HEK293T (cell line): Measurements from ENCODE around the gene PLXND1.

Experiments used
- CTCF ChIA-PET: fragments of 350-600 bp; formaldehyde crosslinking; extraction: SDS; loops from one replicate; lab custom pipeline; 2021; ENCODE audit warnings: antibody characterized with exemption, inconsistent platforms; lab: Yijun Ruan, JAX
- POLR2A ChIA-PET: fragments of 350-600 bp; formaldehyde crosslinking; extraction: SDS; loops from one replicate; lab custom pipeline; 2020; ENCODE audit warnings: antibody characterized with exemption, inconsistent platforms; lab: Yijun Ruan, JAX
- DNase-seq: peaks from one replicate; pipeline ENCODE4 v3.0.0; 2012; ENCODE audit warnings: mixed read lengths; ENCODE audit errors: extremely low spot score
- ARNT ChIP-seq: fragments of 450-650 bp; IDR thresholded peaks from 2 replicates; pipeline ENCODE4 v1.6.1; 2017; ENCODE audit warnings: mild to moderate bottlenecking
- BHLHE40 ChIP-seq: fragments of 450-650 bp; IDR thresholded peaks from 2 replicates; pipeline ENCODE4 v1.6.1; 2016; ENCODE audit warnings: mild to moderate bottlenecking, moderate library complexity, borderline replicate concordance
- CTBP1 ChIP-seq: fragments of 450-650 bp; IDR thresholded peaks from 2 replicates; pipeline ENCODE4 v1.6.1; 2016; ENCODE audit warnings: borderline replicate concordance
- ELF4 ChIP-seq: fragments of 450-650 bp; IDR thresholded peaks from 2 replicates; pipeline ENCODE4 v1.6.1; 2017; ENCODE audit warnings: antibody characterized with exemption
- FOXA1 ChIP-seq: fragments of 450-650 bp; IDR thresholded peaks from 2 replicates; pipeline ENCODE4 v1.6.1; 2016; ENCODE audit warnings: mild to moderate bottlenecking
- FOXK2 ChIP-seq: fragments of 450-650 bp; IDR thresholded peaks from 2 replicates; pipeline ENCODE4 v1.6.1; 2016; ENCODE audit warnings: mild to moderate bottlenecking
- FOXM1 ChIP-seq: fragments of 450-650 bp; IDR thresholded peaks from 2 replicates; pipeline ENCODE4 v1.6.1; 2017; ENCODE audit warnings: mild to moderate bottlenecking, borderline replicate concordance
- HDGF ChIP-seq: fragments of 450-650 bp; IDR thresholded peaks from 2 replicates; pipeline ENCODE4 v1.6.1; 2017; ENCODE audit warnings: antibody characterized with exemption, borderline replicate concordance
- L3MBTL2 ChIP-seq: fragments of 450-650 bp; conservative IDR thresholded peaks from 2 replicates; pipeline ENCODE4 v1.6.1; 2016; ENCODE audit warnings: mild to moderate bottlenecking
- LEF1 ChIP-seq: fragments of 450-650 bp; IDR thresholded peaks from 2 replicates; pipeline ENCODE4 v1.6.1; 2017; ENCODE audit warnings: mild to moderate bottlenecking, borderline replicate concordance
- NFRKB ChIP-seq: fragments of 450-650 bp; IDR thresholded peaks from 2 replicates; pipeline ENCODE4 v1.6.1; 2016; ENCODE audit warnings: mild to moderate bottlenecking, moderate library complexity
- SP1 ChIP-seq: fragments of 450-650 bp; IDR thresholded peaks from 2 replicates; pipeline ENCODE4 v1.6.1; 2017
- SUZ12 ChIP-seq: fragments of 450-650 bp; IDR thresholded peaks from 2 replicates; pipeline ENCODE4 v1.6.1; 2016; ENCODE audit warnings: mild to moderate bottlenecking
- TARDBP ChIP-seq: fragments of 450-650 bp; IDR thresholded peaks from 2 replicates; pipeline ENCODE4 v1.6.1; 2016
- ZNF384 ChIP-seq: fragments of 450-650 bp; IDR thresholded peaks from 2 replicates; pipeline ENCODE4 v1.6.1; 2016
- TF ChIP-seq, protein P1 (sequence below): fragments of 450-650 bp; IDR thresholded peaks from 2 replicates; pipeline ENCODE4 v1.6.1; 2016

The PLXND1 gene

GRCh38 chr3:129623447-129624118 lies 17.1 kb upstream of the PLXND1 start:
- DNase-seq: no peak
- CTCF ChIA-PET: interaction anchor here (1.6 kb wide), 1 partner anchor 319 kb away, joined by 3 read pairs; no protein-coding TSS in a partner anchor
- TF ChIP-seq FOXM1 (no peak), CTBP1 (no peak), SP1 (no peak), FOXK2 (no peak), TARDBP (no peak), FOXA1 (no peak), BHLHE40 (no peak), ELF4 (no peak), NFRKB (no peak), ARNT (no peak), HDGF (no peak), L3MBTL2 (no peak), ZNF384 (no peak)
- TF ChIP-seq, protein P1, sequence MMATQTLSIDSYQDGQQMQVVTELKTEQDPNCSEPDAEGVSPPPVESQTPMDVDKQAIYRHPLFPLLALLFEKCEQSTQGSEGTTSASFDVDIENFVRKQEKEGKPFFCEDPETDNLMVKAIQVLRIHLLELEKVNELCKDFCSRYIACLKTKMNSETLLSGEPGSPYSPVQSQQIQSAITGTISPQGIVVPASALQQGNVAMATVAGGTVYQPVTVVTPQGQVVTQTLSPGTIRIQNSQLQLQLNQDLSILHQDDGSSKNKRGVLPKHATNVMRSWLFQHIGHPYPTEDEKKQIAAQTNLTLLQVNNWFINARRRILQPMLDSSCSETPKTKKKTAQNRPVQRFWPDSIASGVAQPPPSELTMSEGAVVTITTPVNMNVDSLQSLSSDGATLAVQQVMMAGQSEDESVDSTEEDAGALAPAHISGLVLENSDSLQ: no peak
- POLR2A ChIA-PET: no interaction called here

DNA sequence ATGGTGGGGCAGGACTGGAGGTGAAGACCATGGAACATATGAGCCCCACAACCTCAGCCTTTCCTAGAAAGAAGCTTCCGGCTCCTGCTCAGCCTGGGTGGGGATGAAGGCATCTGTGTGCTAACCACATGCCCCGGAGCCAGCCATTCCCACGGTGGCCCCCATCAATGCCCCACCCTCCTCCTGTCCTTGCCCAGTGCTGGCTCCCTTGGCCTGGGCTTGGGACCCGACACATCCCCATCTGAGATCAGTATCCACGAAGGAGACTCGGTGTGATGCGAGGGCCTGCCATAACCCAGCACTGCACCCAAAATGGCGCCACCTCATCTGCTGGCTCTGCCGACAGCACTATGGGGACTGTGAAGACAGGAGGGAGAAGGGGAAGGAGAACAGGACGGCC lies 16.5 kb upstream of the PLXND1 start:
- CTCF ChIA-PET: interaction anchor here (1.6 kb wide), 1 partner anchor 319 kb away, joined by 3 read pairs; no protein-coding TSS in a partner anchor
- POLR2A ChIA-PET: no interaction called here
- no peak for DNase-seq
- TF ChIP-seq ZNF384 (no peak), ARNT (no peak), FOXA1 (no peak), SUZ12 (no peak), TARDBP (no peak), BHLHE40 (no peak), ELF4 (no peak), L3MBTL2 (no peak), HDGF (no peak), FOXM1 (no peak), LEF1 (no peak)
- TF ChIP-seq, protein P1: no peak

DNA sequence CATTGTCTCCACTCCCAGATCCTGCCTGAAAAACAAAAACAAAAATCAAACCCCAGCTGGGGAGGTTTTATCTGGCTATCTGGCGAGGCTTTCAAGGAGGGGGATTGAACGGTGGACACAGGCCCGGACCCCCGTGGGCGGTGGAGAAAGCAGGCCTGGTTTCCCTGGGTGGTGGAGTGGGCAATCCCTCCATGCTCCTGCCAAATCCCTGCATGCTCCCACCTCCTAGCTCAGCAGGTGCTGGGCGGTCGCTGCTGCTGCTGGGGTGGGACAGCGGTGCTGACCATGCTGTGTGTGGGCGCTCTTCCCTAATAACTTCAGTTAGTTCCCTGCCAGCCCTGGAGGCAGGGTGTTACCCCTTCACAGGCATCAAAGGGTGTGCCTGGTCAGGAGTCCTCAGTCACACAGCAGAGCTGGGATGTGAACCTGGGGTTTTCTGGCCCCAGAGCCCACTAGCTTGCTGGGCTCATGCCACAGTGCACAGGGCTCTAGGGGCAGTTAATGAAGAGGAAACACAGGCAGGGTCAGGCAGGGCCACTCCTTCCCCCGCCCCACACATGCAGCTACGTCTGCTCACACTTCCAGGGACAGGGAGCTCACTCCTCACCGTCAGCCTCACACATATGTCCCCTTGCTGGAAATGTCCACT lies 15.9 kb upstream of the PLXND1 start:
- no peak for DNase-seq
- ChIA-PET CTCF (interaction anchor here (1.6 kb wide), 1 partner anchor 320 kb away, joined by 3 read pairs; no protein-coding TSS in a partner anchor), POLR2A (no interaction called here)
- no peak for TF ChIP-seq HDGF
- TF ChIP-seq TARDBP: no peak
- no peak for TF ChIP-seq SUZ12
- no peak for TF ChIP-seq FOXM1
- TF ChIP-seq SP1: no peak
- TF ChIP-seq L3MBTL2: no peak

- CTCF ChIA-PET: interaction anchor here (1.6 kb wide), 1 partner anchor 320 kb away, joined by 3 read pairs; no protein-coding TSS in a partner anchor
- POLR2A ChIA-PET: no interaction called here
- no peak for DNase-seq
These were observed 15.2 kb upstream of the PLXND1 start for GRCh38 chr3:129621626-129622225.

GRCh38 chr3:129620828-129621559 lies 14.5 kb upstream of the PLXND1 start:
- no peak for DNase-seq
- POLR2A ChIA-PET: no interaction called here
- TF ChIP-seq SUZ12 (no peak), FOXK2 (no peak), NFRKB (no peak), ZNF384 (no peak), LEF1 (no peak), CTBP1 (no peak), FOXA1 (no peak), ARNT (no peak), FOXM1 (no peak), ELF4 (no peak), HDGF (no peak), BHLHE40 (no peak), SP1 (no peak), TARDBP (no peak), L3MBTL2 (no peak)
- TF ChIP-seq, protein P1: no peak
- CTCF ChIA-PET: interaction anchor here (0.6 kb wide), 1 partner anchor 322 kb away, joined by 3 read pairs; no protein-coding TSS in a partner anchor

More at GRCh38 chr3:129621626-129622225, 15.2 kb upstream of the PLXND1 start:
- TF ChIP-seq LEF1 (no peak), FOXA1 (no peak), SUZ12 (no peak), NFRKB (no peak), HDGF (no peak), FOXM1 (no peak), TARDBP (no peak), CTBP1 (no peak), ZNF384 (no peak), FOXK2 (no peak), ARNT (no peak), BHLHE40 (no peak), ELF4 (no peak), SP1 (no peak), L3MBTL2 (no peak)
- TF ChIP-seq, protein P1: no peak
